ENCODE measurements around the gene ZNF723. TPM values are rescaled to one million over a fixed set of nuclear protein-coding genes. Genes with fewer than 3 reads are reported as not detected.
"Not testable (repeated sequence)": the region's sequence is repeated elsewhere in the genome, so short reads cannot be mapped to it uniquely, and the experiment has no call there.

ZNF723 gene
- total RNA-seq, 1 donor from 2014 or later, result not detected

DNA sequence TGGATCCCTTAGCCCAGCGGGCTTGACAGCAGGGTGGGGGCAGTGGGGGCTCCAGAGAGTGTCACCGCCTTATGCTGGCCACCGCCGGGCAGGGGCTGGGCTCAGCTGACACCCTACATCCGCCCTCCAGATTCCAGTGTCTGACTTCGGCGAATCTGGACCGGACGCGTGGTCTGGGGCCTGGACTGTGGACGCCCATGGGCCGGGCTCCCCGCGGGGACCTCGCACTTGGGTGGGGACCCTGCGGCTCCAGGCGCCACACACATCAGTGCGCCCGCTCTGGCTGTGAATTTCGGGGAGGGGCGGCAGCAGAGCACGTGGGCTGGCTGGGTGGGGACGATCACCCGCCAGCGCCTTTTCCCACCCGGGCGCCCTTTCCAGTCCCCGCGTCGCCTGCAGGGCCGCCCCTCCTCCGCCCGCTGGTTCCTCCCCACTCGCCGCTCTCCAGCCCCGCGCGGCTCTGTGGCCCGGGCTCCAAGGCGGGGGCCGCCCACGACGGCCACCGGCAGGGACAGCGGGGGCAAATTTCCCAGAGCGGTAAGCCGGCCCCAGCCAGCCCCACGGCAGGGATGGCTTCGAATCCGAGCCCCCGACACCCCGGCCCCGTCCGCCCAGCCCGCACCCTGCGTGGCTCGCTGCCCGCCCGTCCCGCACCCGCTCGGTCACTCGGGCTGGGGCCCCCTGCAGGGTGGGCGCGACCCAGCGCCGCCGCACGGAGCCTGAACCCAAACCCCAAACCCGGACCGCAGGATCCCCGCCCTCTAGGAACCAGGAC is 24.8 kb upstream of the ZNF723 start:
- no peak for DNase-seq (ENCODE audit: low spot score)
- Mint-ChIP-seq H3K27ac (ENCODE audit: unreplicated experiment) (no peak overlapping the region), H3K4me1 (ENCODE audit: unreplicated experiment) (no peaks in the 10 kb centered on the region), H3K36me3 (ENCODE audit: low read depth, unreplicated experiment) (peaks cover 16% of the 10 kb centered on the region), H3K4me3 (ENCODE audit: unreplicated experiment) (no peak overlapping the region), H3K9me3 (ENCODE audit: unreplicated experiment) (peaks cover 32% of the 10 kb centered on the region), H3K27me3 (ENCODE audit: unreplicated experiment) (peaks cover 4% of the 10 kb centered on the region)
- TF ChIP-seq, protein P1, sequence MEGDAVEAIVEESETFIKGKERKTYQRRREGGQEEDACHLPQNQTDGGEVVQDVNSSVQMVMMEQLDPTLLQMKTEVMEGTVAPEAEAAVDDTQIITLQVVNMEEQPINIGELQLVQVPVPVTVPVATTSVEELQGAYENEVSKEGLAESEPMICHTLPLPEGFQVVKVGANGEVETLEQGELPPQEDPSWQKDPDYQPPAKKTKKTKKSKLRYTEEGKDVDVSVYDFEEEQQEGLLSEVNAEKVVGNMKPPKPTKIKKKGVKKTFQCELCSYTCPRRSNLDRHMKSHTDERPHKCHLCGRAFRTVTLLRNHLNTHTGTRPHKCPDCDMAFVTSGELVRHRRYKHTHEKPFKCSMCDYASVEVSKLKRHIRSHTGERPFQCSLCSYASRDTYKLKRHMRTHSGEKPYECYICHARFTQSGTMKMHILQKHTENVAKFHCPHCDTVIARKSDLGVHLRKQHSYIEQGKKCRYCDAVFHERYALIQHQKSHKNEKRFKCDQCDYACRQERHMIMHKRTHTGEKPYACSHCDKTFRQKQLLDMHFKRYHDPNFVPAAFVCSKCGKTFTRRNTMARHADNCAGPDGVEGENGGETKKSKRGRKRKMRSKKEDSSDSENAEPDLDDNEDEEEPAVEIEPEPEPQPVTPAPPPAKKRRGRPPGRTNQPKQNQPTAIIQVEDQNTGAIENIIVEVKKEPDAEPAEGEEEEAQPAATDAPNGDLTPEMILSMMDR (IDR thresholded peaks at IDR 0.05; ENCODE audit: unreplicated experiment), result no peak

DNA sequence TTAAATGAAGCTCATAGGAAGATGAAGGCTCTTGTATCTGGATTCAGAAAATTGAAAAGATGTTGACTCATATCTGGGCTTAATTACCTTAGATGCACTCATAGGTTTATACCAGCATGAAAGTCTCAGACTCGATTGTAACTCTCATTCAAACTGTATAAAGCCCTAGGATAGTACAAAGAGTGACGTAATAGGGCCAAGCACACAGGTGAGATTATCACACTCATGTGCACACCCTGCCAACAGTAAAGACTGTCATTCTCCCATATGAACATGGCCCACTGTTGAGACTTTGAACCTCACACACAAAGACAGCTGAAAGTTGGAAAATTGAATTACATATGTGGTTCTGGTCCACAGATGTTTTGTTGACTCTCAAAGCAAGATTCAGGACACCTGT is 18.0 kb upstream of the ZNF723 start:
- TF ChIP-seq, protein P1 (IDR thresholded peaks at IDR 0.05; ENCODE audit: unreplicated experiment), result no peak
- DNase-seq (ENCODE audit: low spot score), result no peak
- no peak overlapping the region for H3K4me3 Mint-ChIP-seq (ENCODE audit: unreplicated experiment)
- peaks cover 4% of the 10 kb centered on the region for H3K27me3 Mint-ChIP-seq (ENCODE audit: unreplicated experiment)
- H3K9me3 Mint-ChIP-seq (ENCODE audit: unreplicated experiment), result peaks cover 62% of the 10 kb centered on the region
- no peak overlapping the region for H3K27ac Mint-ChIP-seq (ENCODE audit: unreplicated experiment)
- peaks cover 14% of the 10 kb centered on the region for H3K36me3 Mint-ChIP-seq (ENCODE audit: low read depth, unreplicated experiment)
- no peaks in the 10 kb centered on the region for H3K4me1 Mint-ChIP-seq (ENCODE audit: unreplicated experiment)

DNA sequence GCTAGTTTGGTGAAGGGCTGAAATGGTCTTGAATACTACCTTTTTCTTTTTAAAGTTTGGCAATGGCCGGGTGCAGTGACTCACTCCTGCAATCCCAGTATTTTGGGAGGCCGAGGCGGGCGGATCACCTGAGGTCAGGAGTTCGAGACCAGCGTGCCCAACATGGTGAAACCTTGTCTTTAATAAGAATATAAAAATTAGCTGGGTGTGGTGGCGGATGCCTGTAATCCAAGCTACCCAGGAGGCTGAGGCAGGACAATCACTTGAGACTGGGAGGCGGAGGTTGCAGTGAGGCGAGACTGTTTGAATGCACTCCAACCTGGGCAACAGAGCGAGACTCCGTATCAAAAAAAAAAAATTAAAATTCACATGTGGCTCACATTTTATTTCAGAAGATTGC is 880 bp upstream of the ZNF723 start:
- no peak for DNase-seq (ENCODE audit: low spot score)
- Mint-ChIP-seq H3K27ac (ENCODE audit: unreplicated experiment) (no peak overlapping the region), H3K4me1 (ENCODE audit: unreplicated experiment) (no peaks in the 10 kb centered on the region), H3K4me3 (ENCODE audit: unreplicated experiment) (no peak overlapping the region), H3K9me3 (ENCODE audit: unreplicated experiment) (peaks cover 9% of the 10 kb centered on the region), H3K27me3 (ENCODE audit: unreplicated experiment) (no peaks in the 10 kb centered on the region), H3K36me3 (ENCODE audit: low read depth, unreplicated experiment) (no peaks in the 10 kb centered on the region)
- TF ChIP-seq, protein P1 (IDR thresholded peaks at IDR 0.05; ENCODE audit: unreplicated experiment), result no peak

DNA sequence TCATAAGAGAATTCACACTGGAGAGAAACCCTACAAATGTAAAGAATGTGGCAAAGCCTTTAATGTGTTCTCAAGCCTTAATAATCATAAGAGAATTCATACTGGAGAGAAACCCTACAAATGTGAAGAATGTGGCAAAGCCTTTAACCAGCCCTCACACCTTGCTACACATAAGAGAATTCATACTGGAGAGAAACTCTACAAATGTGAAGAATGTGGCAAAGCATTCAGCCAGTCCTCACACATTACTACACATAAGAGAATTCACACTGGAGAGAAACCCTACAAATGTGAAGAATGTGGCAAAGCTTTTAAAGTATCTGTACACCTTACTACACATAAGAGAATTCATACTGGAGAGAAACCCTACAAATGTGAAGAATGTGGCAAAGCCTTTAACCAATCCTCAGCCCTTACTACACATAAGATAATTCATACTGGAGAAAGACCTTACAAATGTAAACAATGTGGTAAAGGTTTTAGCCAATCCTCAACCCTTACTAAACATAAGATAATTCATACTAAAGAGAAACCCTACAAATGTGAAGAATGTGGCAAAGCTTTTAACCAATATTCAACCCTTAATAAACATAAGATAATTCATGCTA is 25.7 kb downstream of the ZNF723 start:
- not testable (repeated sequence) for H3K4me1 Mint-ChIP-seq (ENCODE audit: unreplicated experiment); H3K27me3 Mint-ChIP-seq (ENCODE audit: unreplicated experiment); H3K27ac Mint-ChIP-seq (ENCODE audit: unreplicated experiment); H3K4me3 Mint-ChIP-seq (ENCODE audit: unreplicated experiment); H3K36me3 Mint-ChIP-seq (ENCODE audit: low read depth, unreplicated experiment); DNase-seq (ENCODE audit: low spot score)
- peaks cover 21% of the 10 kb centered on the region for H3K9me3 Mint-ChIP-seq (ENCODE audit: unreplicated experiment)

DNA sequence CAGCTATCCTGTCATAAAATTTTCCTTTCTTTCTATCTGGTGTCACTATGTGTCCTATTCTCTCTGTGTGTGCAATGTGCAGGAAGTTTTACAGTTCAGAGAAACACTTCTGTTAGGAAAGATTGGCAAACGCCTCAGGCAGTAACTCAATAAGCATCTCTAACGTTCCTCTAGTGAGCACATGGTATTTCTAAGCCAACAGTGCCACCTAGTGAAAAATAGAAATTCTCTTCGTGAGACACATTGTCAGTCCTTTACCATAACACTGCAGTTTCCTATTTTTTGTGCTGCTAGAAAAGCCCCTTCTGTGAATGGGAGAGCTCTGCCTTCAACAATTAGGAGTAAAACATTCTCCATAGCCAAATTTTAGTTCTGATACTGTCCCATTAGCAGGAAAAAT is 50.7 kb downstream of the ZNF723 start:
- H3K4me3 Mint-ChIP-seq (ENCODE audit: unreplicated experiment), result no peak overlapping the region
- TF ChIP-seq, protein P1 (IDR thresholded peaks at IDR 0.05; ENCODE audit: unreplicated experiment), result no peak
- peaks cover 6% of the 10 kb centered on the region for H3K36me3 Mint-ChIP-seq (ENCODE audit: low read depth, unreplicated experiment)
- H3K9me3 Mint-ChIP-seq (ENCODE audit: unreplicated experiment), result peaks cover 24% of the 10 kb centered on the region
- H3K4me1 Mint-ChIP-seq (ENCODE audit: unreplicated experiment), result no peaks in the 10 kb centered on the region
- H3K27me3 Mint-ChIP-seq (ENCODE audit: unreplicated experiment), result peaks cover 3% of the 10 kb centered on the region
- no peak for DNase-seq (ENCODE audit: low spot score)
- H3K27ac Mint-ChIP-seq (ENCODE audit: unreplicated experiment), result no peak overlapping the region

Measured in endothelial cell (in vitro differentiated cells).